ENCODE measurements around the gene MFAP3. TPM values are rescaled to one million over a fixed set of nuclear protein-coding genes. Genes with fewer than 3 reads are reported as not detected.
"Not testable (repeated sequence)": the region's sequence is repeated elsewhere in the genome, so short reads cannot be mapped to it uniquely, and the experiment has no call there.

The MFAP3 gene
- total RNA-seq, 3 donors from 2014 or later (not counting 1 experiment from before 2014, with no cell fraction given), result 20.4 to 24.8 (median 22.7) TPM

DNA sequence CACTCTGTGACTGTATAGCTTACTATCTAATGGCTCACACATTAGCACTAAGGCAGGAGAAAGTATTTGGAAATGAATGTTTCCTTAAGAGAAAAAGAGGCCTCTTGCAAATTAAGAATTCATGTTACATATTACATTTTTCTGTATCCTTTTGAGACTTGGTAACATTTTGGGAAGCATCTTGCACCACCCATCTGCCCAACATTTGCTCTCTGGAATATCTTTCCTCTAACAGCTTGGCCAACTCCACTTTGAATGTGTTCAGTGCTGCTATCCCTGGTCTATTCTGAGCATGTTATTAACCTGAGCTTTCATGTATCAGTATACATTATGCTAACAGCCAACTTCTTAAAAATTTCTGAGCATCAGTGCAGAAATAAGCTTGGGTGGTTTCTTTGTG, 27.2 kb downstream of the MFAP3 start:
- Histone ChIP-seq H3K4me1 (ENCODE audit: control insufficient read depth, insufficient read depth, low read length) (no peaks in the 10 kb centered on the region), H3K9me3 (ENCODE audit: control insufficient read depth, insufficient read depth, low read length) (no peaks in the 10 kb centered on the region), H3K27me3 (ENCODE audit: control insufficient read depth, insufficient read depth, low read length) (no peaks in the 10 kb centered on the region), H3K27ac (ENCODE audit: low read length) (no peak overlapping the region), H3K36me3 (ENCODE audit: control insufficient read depth, insufficient read depth, low read length) (no peaks in the 10 kb centered on the region), H3K4me3 (ENCODE audit: low read length) (no peak overlapping the region)
- ATAC-seq, result no peak
- Mint-ChIP-seq H3K4me3 (no peak overlapping the region), H3K36me3 (no peaks in the 10 kb centered on the region), H3K9me3 (no peaks in the 10 kb centered on the region), H3K4me1 (no peaks in the 10 kb centered on the region), H3K27me3 (ENCODE audit: low read depth in 2 of 2) (no peaks in the 10 kb centered on the region), H3K27ac (no peak overlapping the region)
- no peak for DNase-seq
- TF ChIP-seq, protein P1, sequence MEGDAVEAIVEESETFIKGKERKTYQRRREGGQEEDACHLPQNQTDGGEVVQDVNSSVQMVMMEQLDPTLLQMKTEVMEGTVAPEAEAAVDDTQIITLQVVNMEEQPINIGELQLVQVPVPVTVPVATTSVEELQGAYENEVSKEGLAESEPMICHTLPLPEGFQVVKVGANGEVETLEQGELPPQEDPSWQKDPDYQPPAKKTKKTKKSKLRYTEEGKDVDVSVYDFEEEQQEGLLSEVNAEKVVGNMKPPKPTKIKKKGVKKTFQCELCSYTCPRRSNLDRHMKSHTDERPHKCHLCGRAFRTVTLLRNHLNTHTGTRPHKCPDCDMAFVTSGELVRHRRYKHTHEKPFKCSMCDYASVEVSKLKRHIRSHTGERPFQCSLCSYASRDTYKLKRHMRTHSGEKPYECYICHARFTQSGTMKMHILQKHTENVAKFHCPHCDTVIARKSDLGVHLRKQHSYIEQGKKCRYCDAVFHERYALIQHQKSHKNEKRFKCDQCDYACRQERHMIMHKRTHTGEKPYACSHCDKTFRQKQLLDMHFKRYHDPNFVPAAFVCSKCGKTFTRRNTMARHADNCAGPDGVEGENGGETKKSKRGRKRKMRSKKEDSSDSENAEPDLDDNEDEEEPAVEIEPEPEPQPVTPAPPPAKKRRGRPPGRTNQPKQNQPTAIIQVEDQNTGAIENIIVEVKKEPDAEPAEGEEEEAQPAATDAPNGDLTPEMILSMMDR (IDR thresholded peaks at IDR 0.05), result no peak
- intact Hi-C loops (cut with micrococcal nuclease), result no loop called here

GRCh38 chr5:154069854-154070253, 31.1 kb downstream of the MFAP3 start:
- H3K27me3 ChIP-seq (ENCODE audit: control insufficient read depth, insufficient read depth, low read length); H3K27ac ChIP-seq (ENCODE audit: low read length); H3K4me3 ChIP-seq (ENCODE audit: low read length); H3K4me1 ChIP-seq (ENCODE audit: control insufficient read depth, insufficient read depth, low read length); H3K27me3 Mint-ChIP-seq (ENCODE audit: low read depth in 2 of 2); H3K36me3 Mint-ChIP-seq; H3K9me3 ChIP-seq (ENCODE audit: control insufficient read depth, insufficient read depth, low read length); H3K4me3 Mint-ChIP-seq; H3K27ac Mint-ChIP-seq; H3K36me3 ChIP-seq (ENCODE audit: control insufficient read depth, insufficient read depth, low read length); ATAC-seq; DNase-seq; intact Hi-C loops (cut with micrococcal nuclease); H3K9me3 Mint-ChIP-seq: not testable (repeated sequence)
- peaks cover 10 to 12% of the 10 kb centered on the region in 2 donors for H3K4me1 Mint-ChIP-seq
- WGBS (ENCODE audit: insufficient coverage), result 92% methylated on average over 5 of the region's 5 CpGs

DNA sequence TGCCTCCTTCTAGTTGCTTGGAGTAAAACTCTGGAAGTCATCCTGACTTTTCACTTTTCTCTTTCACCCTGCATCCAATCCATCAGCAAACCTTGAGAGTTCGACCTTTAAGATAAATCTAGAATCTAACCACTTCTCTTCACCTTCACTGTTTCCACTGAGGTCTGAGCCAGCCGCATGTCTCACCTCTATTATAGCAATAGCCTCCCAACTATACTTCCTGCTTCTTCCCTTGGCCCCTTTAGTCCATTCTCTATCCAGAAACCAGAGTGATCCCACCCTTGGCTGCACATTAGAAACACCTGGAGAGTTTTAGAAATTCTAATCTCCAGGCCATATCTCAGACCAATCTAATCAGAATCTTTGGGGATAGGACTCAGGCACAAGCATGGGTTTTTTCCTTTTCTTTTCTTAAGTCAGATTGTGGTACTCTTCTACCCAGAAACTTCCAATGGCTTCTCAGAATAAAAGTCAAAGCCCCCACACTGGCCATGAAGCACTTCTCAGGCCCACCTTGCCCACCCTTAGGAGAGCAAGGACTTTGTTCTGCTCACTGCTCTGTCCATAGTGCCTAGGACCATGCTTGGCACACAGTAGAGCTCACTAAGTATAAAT, 33.1 kb downstream of the MFAP3 start:
- H3K27ac ChIP-seq (ENCODE audit: low read length), result no peak overlapping the region
- H3K4me3 Mint-ChIP-seq, result no peak overlapping the region
- no peaks in the 10 kb centered on the region for H3K36me3 Mint-ChIP-seq
- ATAC-seq, result no peak
- no peaks in the 10 kb centered on the region for H3K27me3 ChIP-seq (ENCODE audit: control insufficient read depth, insufficient read depth, low read length)
- H3K9me3 ChIP-seq (ENCODE audit: control insufficient read depth, insufficient read depth, low read length), result no peaks in the 10 kb centered on the region
- no peak overlapping the region for H3K4me3 ChIP-seq (ENCODE audit: low read length)
- intact Hi-C loops (cut with micrococcal nuclease), result loop anchor here (1.0 kb wide), 2 partner anchors 108 to 333 kb away; no protein-coding TSS in a partner anchor
- H3K27ac Mint-ChIP-seq, result peak overlapping the region; percentile 64 to 72
- DNase-seq, result no peak
- no peaks in the 10 kb centered on the region for H3K36me3 ChIP-seq (ENCODE audit: control insufficient read depth, insufficient read depth, low read length)
- TF ChIP-seq, protein P1 (IDR thresholded peaks at IDR 0.05), result no peak
- no peaks in the 10 kb centered on the region for H3K27me3 Mint-ChIP-seq (ENCODE audit: low read depth in 2 of 2)
- no peaks in the 10 kb centered on the region for H3K9me3 Mint-ChIP-seq
- peaks cover 16% of the 10 kb centered on the region for H3K4me1 ChIP-seq (ENCODE audit: control insufficient read depth, insufficient read depth, low read length)
- WGBS (ENCODE audit: insufficient coverage), result 39% methylated on average over 2 of the region's 2 CpGs
- H3K4me1 Mint-ChIP-seq, result peaks cover 14 to 26% of the 10 kb centered on the region in 2 donors

GRCh38 chr5:154072414-154073171, 33.8 kb downstream of the MFAP3 start:
- Histone ChIP-seq H3K4me3 (ENCODE audit: low read length) (no peak overlapping the region), H3K27me3 (ENCODE audit: control insufficient read depth, insufficient read depth, low read length) (no peaks in the 10 kb centered on the region), H3K4me1 (ENCODE audit: control insufficient read depth, insufficient read depth, low read length) (peaks cover 16% of the 10 kb centered on the region), H3K27ac (ENCODE audit: low read length) (no peak overlapping the region), H3K36me3 (ENCODE audit: control insufficient read depth, insufficient read depth, low read length) (no peaks in the 10 kb centered on the region), H3K9me3 (ENCODE audit: control insufficient read depth, insufficient read depth, low read length) (no peaks in the 10 kb centered on the region)
- intact Hi-C loops (cut with micrococcal nuclease), result loop anchor here (1.0 kb wide), 2 partner anchors 108 to 333 kb away; no protein-coding TSS in a partner anchor
- WGBS (ENCODE audit: insufficient coverage), result 41% methylated on average over 15 of the region's 18 CpGs
- peaks cover 16 to 30% of the 10 kb centered on the region in 2 donors for H3K4me1 Mint-ChIP-seq
- H3K36me3 Mint-ChIP-seq, result no peaks in the 10 kb centered on the region
- ATAC-seq (peak; percentile 90 to 92 (median 90)), DNase-seq (peak; percentile 82 to 91)
- H3K4me3 Mint-ChIP-seq, result no peak overlapping the region
- H3K9me3 Mint-ChIP-seq, result no peaks in the 10 kb centered on the region
- H3K27ac Mint-ChIP-seq, result peak overlapping the region; percentile 64 to 72
- TF ChIP-seq, protein P1 (IDR thresholded peaks at IDR 0.05), result peak; percentile 92
- no peaks in the 10 kb centered on the region for H3K27me3 Mint-ChIP-seq (ENCODE audit: low read depth in 2 of 2)
